DMS79 (cell line): ENCODE results near the gene MAG.

Experiments
- DNase-seq: peaks from one replicate; lab custom pipeline; 2025; lab: John Stamatoyannopoulos, UW

Gene MAG

DNA sequence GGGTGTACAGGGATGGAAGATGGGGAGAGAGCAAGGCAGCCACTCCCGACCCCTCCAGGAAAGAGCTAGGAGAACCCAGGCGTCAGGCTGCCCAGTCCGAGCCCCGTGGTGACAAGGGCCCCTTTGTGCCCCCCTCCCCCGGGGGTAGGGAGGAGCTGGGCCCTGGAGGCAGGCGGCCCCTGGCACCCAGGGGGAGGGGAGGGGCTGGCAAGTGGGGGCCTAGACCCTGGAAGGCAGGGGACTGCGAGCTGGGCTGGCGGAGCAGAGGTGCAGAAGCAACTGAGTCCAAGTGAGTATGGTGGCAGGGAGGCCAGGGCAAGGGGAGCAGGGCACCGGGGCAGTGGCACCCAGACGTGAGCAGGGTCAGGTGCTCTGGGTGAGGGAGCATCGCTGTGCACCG is at the start of gene MAG:
Gene MAG (plus strand): TSS at position 246 of the 400 bp plus-strand sequence. CDS start 3,248 bp downstream, outside the sequence.
- DNase-seq, result no peak

DNA sequence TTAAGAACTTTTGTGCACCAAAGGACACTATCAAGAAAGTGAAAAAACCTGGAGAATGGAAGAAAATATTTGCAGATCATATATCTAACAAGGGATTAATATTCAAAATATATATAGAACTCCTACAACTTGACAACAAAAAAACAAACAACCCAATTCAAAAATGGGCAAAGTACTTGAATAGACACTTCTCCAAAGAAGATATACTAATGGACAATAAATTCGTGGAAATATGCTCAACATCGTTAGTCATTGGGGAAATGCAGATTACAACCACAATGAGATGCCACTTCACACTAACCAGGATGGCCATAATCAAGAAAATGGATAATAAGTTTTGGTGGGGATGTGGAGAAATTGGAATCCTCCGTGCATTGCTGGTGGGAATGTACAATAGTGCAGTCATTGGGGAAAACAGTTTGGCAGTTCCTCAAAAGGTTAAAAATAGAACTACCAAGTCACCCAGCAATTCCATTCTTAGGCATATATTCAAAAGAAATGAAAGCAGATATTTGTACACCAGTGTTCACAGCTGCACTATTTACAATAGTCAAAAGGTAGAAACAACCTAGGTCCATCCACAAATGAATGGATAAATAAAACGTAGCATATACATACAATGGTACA is 45.4 kb upstream of the MAG start:
- no peak for DNase-seq

DNA sequence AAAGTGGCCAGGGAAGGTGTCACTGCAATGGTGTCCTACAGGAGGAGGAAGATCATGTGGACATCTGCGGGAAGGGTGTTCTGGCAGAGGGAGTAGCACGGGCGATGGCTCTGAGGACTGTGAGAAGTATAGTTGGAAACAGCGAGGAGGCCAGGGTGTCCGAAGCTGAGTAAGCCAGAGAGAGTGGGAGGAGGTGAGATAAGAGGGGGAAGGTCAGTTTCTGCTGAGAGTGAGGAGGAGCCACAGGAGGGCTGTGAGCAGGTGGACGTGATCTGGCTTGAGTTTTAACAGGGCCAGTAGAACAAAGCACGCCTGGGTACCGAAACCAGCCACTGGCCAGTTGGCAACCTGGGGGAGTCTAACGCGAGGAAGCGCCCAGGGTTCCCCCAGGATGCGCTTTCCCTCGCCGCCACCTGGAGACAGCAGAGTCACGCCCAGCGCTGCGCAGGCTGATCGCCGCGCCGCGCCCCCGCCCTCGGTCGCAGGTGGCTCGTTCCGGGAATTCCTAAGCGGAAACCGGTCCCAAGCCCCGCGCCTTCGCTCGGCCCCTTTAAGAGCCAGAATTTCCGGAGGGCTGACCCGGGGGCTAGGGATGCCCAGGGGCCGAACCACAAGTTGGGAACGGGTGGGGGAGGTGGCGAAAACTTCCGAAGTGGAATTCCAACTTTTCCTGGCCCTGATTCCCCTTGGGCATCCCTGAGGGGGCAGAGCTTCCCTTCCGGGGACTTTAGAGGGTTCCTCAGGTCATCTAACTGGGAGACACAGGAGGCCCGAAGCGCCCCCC is 44.2 kb upstream of the MAG start:
- peak; percentile 85 for DNase-seq

GRCh38 chr19:35248310-35249145 is 43.4 kb upstream of the MAG start, which contains the start of gene LSR:
LSR (plus strand) TSS chr19:35249002; CDS start chr19:35249023, 21 bp downstream.
- peak; percentile 94 for DNase-seq

DNA sequence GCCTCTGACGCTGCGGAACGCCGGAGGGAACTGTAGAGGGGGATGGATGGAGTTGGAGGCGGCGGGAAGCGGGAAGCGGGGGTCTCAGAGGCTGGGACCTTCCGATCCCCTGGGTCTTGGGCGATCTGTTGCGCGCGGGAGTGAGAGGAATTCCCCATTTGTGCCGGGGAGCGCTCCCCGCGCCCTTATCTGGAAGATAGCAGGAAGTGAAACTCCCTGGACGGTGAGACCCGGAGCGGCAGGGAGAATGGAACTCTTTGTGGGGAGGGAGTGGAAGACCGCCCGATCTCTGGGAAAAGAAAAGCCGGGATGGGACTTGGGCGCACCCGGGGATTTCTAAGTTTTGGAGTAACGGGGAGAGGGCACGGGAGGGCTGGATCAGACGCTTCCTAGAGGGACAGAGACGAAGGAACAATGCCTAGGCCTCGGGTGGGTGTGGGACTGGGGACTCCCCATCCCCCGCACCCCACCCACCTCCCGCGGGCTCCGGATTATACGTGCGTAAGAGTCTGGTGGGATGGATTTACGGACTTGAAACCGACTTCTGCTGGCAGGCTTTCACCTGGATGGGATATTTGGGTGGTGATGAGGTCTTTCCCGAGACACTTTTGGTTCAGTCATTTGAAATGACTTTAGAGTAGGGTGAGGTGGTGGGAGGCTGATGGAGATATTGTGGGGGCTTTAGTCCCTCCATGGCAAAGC is 42.7 kb upstream of the MAG start:
- DNase-seq, result no peak

- peak; percentile 10 for DNase-seq
These were observed 41.9 kb upstream of the MAG start for GRCh38 chr19:35249848-35250711.

DNA sequence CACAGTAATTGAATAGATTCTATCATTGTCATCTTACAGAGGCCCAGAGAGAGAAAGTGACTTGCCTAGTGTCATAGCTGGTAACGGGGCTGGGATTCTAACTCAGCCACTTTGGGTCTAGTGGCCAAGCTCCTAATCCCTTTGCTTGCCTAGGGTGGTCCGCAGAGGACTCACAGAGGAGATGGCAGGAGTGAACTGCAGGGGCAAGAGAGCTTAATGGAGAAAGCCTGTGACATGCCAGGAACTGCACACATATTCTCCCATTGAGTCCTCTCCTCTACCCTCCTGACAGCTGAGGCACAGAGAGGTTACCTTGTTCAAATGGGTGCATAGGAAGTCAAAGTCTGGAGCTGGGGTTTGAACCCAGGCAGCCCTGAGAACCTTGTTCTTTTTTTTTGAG is 40.5 kb upstream of the MAG start:
- DNase-seq, result no peak

GRCh38 chr19:35253316-35254286 is 38.4 kb upstream of the MAG start:
- DNase-seq, result no peak

DNA sequence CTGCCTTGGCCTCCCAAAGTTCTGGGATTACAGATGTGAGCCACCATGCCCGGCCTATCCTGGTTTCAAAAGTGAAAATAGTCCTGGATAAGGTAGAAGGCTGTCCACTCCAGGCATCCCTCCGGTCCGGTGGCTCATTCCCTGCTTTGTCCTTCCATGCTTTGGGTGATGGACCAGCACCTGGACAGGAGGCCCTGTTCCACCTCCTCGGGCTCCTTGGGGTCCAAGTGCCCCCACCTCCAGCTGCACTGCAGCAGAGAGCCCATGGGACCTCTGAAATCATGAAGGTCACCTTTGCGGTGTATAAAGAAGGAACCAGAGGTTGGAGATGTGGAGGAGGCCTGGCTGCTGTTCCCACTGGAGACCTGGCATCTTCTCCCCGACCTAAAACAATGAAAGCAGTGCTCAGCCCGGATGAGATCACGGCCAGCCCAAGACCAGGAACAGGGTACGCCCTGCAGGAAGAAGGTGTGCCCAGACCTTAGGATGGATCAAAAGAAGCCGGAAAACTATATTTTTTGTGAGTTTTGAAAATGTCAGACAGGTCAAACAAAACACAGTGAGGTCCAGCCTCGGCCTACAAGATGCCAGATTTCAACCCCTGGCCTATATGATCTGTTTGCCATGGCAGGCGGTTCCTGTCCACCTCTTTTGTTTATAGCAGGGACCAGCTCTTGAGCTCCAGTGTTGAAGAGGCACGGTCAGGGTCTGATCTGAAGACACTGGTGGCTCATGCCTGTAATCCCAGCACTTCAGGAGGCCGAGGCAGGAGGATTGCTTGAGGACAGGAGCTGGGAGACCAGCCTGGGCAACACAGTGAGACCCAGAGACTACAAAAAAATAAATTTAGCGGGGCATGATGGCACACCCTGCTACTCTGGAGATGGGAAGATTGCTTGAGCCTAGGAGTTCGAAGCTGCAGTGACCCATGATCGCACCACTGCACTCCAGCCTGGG is 37.3 kb upstream of the MAG start:
- no peak for DNase-seq

DNA sequence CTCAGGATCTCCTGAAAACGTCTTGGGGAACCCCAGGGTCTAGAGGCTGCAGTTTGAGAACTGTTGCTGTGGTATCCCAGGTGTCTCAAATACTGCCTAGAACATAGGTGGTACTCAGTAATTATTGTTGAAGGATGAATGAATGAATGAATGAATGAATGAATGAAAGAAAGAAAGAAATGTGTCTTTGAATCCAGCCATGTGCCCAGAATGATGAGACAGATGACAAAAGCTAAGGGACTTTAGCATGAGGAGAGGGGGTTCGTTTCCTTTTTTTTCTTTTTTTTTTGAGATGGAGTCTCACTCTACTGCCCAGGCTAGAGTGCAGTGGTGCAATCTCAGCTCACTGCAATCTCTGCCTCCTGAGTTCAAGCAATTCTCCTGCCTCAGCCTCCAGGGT is 35.4 kb upstream of the MAG start:
- DNase-seq, result no peak

GRCh38 chr19:35257113-35257461 is 34.9 kb upstream of the MAG start:
- DNase-seq, result no peak

GRCh38 chr19:35260694-35261304 is 31.2 kb upstream of the MAG start:
- no peak for DNase-seq

GRCh38 chr19:35261356-35262100 is 30.4 kb upstream of the MAG start:
- DNase-seq, result no peak

- DNase-seq, result no peak
These were observed 29.7 kb upstream of the MAG start for GRCh38 chr19:35262101-35262761.

- DNase-seq, result no peak
These were observed 27.5 kb upstream of the MAG start for GRCh38 chr19:35264268-35265125.
